A549 (cell line): ENCODE results near the gene NFYC. TPM values are rescaled to one million over a fixed set of nuclear protein-coding genes. Genes with fewer than 3 reads are reported as not detected.
"Not testable (repeated sequence)": the region's sequence is repeated elsewhere in the genome, so short reads cannot be mapped to it uniquely, and the experiment has no call there.

ENCODE experiments used
- ATAC-seq, 2 experiments: fragments of 200-7000 bp in 1 of 2; fragments of >200 bp in 1 of 2; cut with Nextera tagmentation in 1 of 2; cut with Tn5 transposase in 1 of 2; 3 replicates each; pipeline versions ENCODE4 v1.8.0 to v1.9.1; 2018 to 2020; ENCODE audit warnings: mild to moderate bottlenecking in 1 of 2, moderate library complexity in 1 of 2
- CTCF ChIA-PET: fragments of 300-600 bp; sonication (Branson Sonifier 250); formaldehyde crosslinking; extraction: SDS; loops from one replicate; lab custom pipeline; 2021; ENCODE audit warnings: antibody characterized with exemption, inconsistent platforms; lab: Yijun Ruan, JAX
- POLR2A ChIA-PET: fragments of 350-600 bp; formaldehyde crosslinking; extraction: SDS; loops from one replicate; lab custom pipeline; 2021; ENCODE audit warnings: antibody characterized with exemption, inconsistent platforms; lab: Yijun Ruan, JAX
- DNase-seq, 2 experiments: peaks; one replicate each; pipeline versions ENCODE4 v3.0.0 to v3.0.0-alpha.2; 2011 to 2016; ENCODE audit warnings: low read depth in 1 of 2, low spot score in 1 of 2
- FAIRE-seq: peaks from 2 replicates; lab custom pipeline; 2011; peaks lifted over from hg19 to GRCh38; lab: Jason Lieb, UNC
- H3K27ac ChIP-seq, 2 experiments: fragments of >200 bp; sonication (Bioruptor Twin); formaldehyde crosslinking; 3 replicates each; pipeline ENCODE4 v1.5.1; 2016 to 2017
- H3K4me1 ChIP-seq: fragments of >200 bp; sonication (Bioruptor Twin); formaldehyde crosslinking; 3 replicates; pipeline ENCODE4 v1.6.1; 2016
- H3K4me2 ChIP-seq: fragments of >200 bp; sonication (Bioruptor Twin); formaldehyde crosslinking; 3 replicates; pipeline ENCODE4 v1.6.1; 2016
- H3K4me3 ChIP-seq: fragments of >200 bp; sonication (Bioruptor Twin); formaldehyde crosslinking; 3 replicates; pipeline ENCODE4 v1.5.1; 2016
- H3K9me3 ChIP-seq: fragments of >200 bp; sonication (Bioruptor Twin); formaldehyde crosslinking; 3 replicates; pipeline ENCODE4 v1.6.1; 2016
- CBX2 ChIP-seq: fragments of 200-600 bp; sonication (generic); IDR thresholded peaks from 2 replicates; pipeline ENCODE4 v1.6.1; 2016; ENCODE audit warnings: low read depth, mild to moderate bottlenecking, borderline replicate concordance
- CEBPB ChIP-seq, 2 experiments: fragments of >200 bp in 1 of 2; sonication (Bioruptor Twin) in 1 of 2; formaldehyde crosslinking in 1 of 2; IDR thresholded peaks; 2 replicates each; pipeline ENCODE4 v1.6.1; 2012 to 2016
- EP300 ChIP-seq, 2 experiments: fragments of >200 bp; sonication (Bioruptor Twin); formaldehyde crosslinking; IDR thresholded peaks; 2 replicates in 1 of 2; 3 replicates in 1 of 2; pipeline ENCODE4 v1.6.1; 2016 to 2017
- FOSL2 ChIP-seq, 2 experiments: fragments of 450-650 bp in 1 of 2; fragments of >200 bp in 1 of 2; sonication (Bioruptor Twin) in 1 of 2; formaldehyde crosslinking; IDR thresholded peaks; 2 replicates each; pipeline versions ENCODE4 v1.5.0 to v1.6.1; 2016 to 2020; ENCODE audit warnings: mild to moderate bottlenecking in 1 of 2, moderate library complexity in 1 of 2
- MAZ ChIP-seq: fragments of 150-350 bp; IDR thresholded peaks from 2 replicates; pipeline ENCODE4 v1.6.1; 2014; ENCODE audit warnings: antibody characterized with exemption, low read depth, low read length, borderline replicate concordance
- NPAS2 ChIP-seq: fragments of 250-450 bp; sonication (Bioruptor Pico); IDR thresholded peaks from 2 replicates; pipeline ENCODE4 v1.8.0; 2022; ENCODE audit warnings: mild to moderate bottlenecking, moderate library complexity, borderline replicate concordance
- NR3C1 ChIP-seq: fragments of >200 bp; sonication (Bioruptor Twin); formaldehyde crosslinking; IDR thresholded peaks from 3 replicates; pipeline ENCODE4 v1.6.1; 2017
- RCOR1 ChIP-seq: fragments of 150-350 bp; IDR thresholded peaks from 2 replicates; pipeline ENCODE4 v1.6.1; 2014; ENCODE audit warnings: antibody characterized with exemption, low read length, low read depth
- TFCP2L1 ChIP-seq: fragments of 250-450 bp; sonication (Bioruptor Pico); IDR thresholded peaks from 2 replicates; pipeline ENCODE4 v1.5.0; 2021; ENCODE audit warnings: mild to moderate bottlenecking
- ZNF302 ChIP-seq: fragments of 250-450 bp; sonication (Bioruptor Pico); IDR thresholded peaks from 2 replicates; pipeline ENCODE4 v1.9.0; 2021; ENCODE audit warnings: inconsistent platforms, mild to moderate bottlenecking, moderate library complexity
- ZSCAN20 ChIP-seq: fragments of 250-450 bp; sonication (Bioruptor Pico); IDR thresholded peaks from 2 replicates; pipeline ENCODE4 v1.8.0; 2022; ENCODE audit warnings: mild to moderate bottlenecking, moderate library complexity
- WGBS: methylation state at CpG from one replicate; pipeline ENCODE4 v1.1.6; 2017; ENCODE audit errors: missing lambda C conversion rate; 5-methylcytosine and 5-hydroxymethylcytosine counted together
- polyA plus RNA-seq, 4 experiments: library from polyadenylated mRNA; depleted of rRNA in 3 of 4; stranded (reverse); fragments of >200 nt; fragmentation: RNase III in 1 of 4; extraction: RNeasy Plus Mini Kit Qiagen cat#74134 plus additional on column Dnase treatment in 1 of 4; gene quantifications; 2 replicates in 3 of 4; 3 replicates in 1 of 4; pipeline ENCODE4 v1.2.3, GENCODE V29; 2011 to 2017
- TF ChIP-seq, protein P1 (sequence below): fragments of 250-450 bp; sonication (Bioruptor Pico); IDR thresholded peaks from 2 replicates; pipeline ENCODE4 v1.5.0; 2020; ENCODE audit warnings: low read depth, mild to moderate bottlenecking, moderate library complexity
- TF ChIP-seq, protein P2 (sequence below): fragments of 450-650 bp; IDR thresholded peaks from 2 replicates; pipeline ENCODE4 v1.6.1; 2014; ENCODE audit warnings: antibody characterized with exemption
- TF ChIP-seq, protein P3 (sequence below): fragments of 200-600 bp; sonication (generic); IDR thresholded peaks from 2 replicates; pipeline ENCODE4 v1.6.1; 2016; ENCODE audit warnings: antibody characterized with exemption, mild to moderate bottlenecking, moderate library complexity
- TF ChIP-seq, protein P4 (sequence below): fragments of 150-350 bp; IDR thresholded peaks from 2 replicates; pipeline ENCODE4 v1.6.1; 2014; ENCODE audit warnings: low read depth, mild to moderate bottlenecking, low read length

Gene NFYC
- polyA plus RNA-seq, 2 of the 4 experiments (the other 2 are of a cell fraction) = 35.1 to 43.4 TPM

DNA sequence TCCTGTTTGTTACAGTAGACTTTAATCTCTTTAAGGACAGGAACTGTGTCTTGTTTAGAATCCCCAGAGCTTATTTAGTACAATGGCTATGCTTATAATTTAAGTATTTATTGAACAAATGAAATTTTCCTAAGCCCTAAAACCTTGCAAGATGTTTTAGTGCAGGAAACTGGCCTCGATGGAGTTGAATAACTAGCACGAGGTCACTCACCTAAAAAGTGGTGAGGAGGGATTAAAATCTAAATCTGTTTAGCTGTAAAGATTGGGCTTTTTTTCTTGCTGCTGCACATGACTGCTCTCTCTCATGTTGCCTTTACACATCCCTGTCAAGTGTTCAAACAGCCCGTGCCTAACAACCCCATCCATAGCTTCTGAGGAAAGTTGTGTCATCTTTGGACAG is 10.2 kb downstream of the NFYC start:
- H3K4me1 ChIP-seq = peaks cover 23% of the 10 kb centered on the region
- H3K9me3 ChIP-seq = no peaks in the 10 kb centered on the region
- no peak overlapping the region for H3K4me2 ChIP-seq
- ChIA-PET POLR2A (interaction anchor here (2.1 kb wide), 1 partner anchor 10 kb away, joined by 12 read pairs; the partner anchor contains the start of gene NFYC), CTCF (interaction anchor here (1.0 to 1.3 kb wide), 2 partner anchors 8 to 32 kb away, joined by 4 read pairs; no protein-coding TSS in a partner anchor)
- FAIRE-seq (no peak), DNase-seq (no peak), ATAC-seq (no peak)
- WGBS = 78% methylated on average over 3 of the region's 3 CpGs
- no peak overlapping the region for H3K27ac ChIP-seq
- no peak for TF ChIP-seq CEBPB (IDR thresholded peaks at IDR 0.05)
- TF ChIP-seq MAZ = no peak
- TF ChIP-seq NR3C1 = no peak
- TF ChIP-seq, protein P1, sequence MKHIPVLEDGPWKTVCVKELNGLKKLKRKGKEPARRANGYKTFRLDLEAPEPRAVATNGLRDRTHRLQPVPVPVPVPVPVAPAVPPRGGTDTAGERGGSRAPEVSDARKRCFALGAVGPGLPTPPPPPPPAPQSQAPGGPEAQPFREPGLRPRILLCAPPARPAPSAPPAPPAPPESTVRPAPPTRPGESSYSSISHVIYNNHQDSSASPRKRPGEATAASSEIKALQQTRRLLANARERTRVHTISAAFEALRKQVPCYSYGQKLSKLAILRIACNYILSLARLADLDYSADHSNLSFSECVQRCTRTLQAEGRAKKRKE = no peak
- no peak for TF ChIP-seq ZNF302
- TF ChIP-seq, protein P2, sequence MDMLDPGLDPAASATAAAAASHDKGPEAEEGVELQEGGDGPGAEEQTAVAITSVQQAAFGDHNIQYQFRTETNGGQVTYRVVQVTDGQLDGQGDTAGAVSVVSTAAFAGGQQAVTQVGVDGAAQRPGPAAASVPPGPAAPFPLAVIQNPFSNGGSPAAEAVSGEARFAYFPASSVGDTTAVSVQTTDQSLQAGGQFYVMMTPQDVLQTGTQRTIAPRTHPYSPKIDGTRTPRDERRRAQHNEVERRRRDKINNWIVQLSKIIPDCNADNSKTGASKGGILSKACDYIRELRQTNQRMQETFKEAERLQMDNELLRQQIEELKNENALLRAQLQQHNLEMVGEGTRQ = no peak
- TF ChIP-seq EP300 (IDR thresholded peaks at IDR 0.05) = no peak
- TF ChIP-seq RCOR1 = no peak
- TF ChIP-seq, protein P3, sequence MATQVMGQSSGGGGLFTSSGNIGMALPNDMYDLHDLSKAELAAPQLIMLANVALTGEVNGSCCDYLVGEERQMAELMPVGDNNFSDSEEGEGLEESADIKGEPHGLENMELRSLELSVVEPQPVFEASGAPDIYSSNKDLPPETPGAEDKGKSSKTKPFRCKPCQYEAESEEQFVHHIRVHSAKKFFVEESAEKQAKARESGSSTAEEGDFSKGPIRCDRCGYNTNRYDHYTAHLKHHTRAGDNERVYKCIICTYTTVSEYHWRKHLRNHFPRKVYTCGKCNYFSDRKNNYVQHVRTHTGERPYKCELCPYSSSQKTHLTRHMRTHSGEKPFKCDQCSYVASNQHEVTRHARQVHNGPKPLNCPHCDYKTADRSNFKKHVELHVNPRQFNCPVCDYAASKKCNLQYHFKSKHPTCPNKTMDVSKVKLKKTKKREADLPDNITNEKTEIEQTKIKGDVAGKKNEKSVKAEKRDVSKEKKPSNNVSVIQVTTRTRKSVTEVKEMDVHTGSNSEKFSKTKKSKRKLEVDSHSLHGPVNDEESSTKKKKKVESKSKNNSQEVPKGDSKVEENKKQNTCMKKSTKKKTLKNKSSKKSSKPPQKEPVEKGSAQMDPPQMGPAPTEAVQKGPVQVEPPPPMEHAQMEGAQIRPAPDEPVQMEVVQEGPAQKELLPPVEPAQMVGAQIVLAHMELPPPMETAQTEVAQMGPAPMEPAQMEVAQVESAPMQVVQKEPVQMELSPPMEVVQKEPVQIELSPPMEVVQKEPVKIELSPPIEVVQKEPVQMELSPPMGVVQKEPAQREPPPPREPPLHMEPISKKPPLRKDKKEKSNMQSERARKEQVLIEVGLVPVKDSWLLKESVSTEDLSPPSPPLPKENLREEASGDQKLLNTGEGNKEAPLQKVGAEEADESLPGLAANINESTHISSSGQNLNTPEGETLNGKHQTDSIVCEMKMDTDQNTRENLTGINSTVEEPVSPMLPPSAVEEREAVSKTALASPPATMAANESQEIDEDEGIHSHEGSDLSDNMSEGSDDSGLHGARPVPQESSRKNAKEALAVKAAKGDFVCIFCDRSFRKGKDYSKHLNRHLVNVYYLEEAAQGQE = no peak
- TF ChIP-seq, protein P4, sequence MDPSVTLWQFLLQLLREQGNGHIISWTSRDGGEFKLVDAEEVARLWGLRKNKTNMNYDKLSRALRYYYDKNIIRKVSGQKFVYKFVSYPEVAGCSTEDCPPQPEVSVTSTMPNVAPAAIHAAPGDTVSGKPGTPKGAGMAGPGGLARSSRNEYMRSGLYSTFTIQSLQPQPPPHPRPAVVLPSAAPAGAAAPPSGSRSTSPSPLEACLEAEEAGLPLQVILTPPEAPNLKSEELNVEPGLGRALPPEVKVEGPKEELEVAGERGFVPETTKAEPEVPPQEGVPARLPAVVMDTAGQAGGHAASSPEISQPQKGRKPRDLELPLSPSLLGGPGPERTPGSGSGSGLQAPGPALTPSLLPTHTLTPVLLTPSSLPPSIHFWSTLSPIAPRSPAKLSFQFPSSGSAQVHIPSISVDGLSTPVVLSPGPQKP = no peak
- no peak for TF ChIP-seq ZSCAN20 (CRISPR knock-in tag)
- TF ChIP-seq NPAS2 (CRISPR knock-in tag) = no peak
- no peak for TF ChIP-seq TFCP2L1 (CRISPR knock-in tag)
- no peak overlapping the region for H3K4me3 ChIP-seq

DNA sequence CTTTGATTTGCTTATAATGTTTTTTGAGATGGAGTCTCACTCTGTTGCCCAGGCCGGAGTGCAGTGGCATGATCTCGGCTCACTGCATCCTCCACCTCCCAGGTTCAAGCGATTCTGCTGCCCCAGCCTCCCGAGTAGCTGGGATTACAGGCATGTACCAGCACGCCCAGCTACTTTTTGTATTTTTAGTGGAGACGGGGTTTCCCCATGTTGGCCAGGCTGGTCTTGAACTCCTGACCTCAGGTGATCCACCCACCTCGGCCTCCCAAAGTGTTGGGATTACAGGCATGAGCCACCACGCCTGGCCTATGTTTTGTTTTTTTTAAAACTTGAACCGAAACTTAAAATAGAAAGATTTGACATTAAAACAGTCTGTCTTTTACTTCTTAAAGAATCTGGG is 11.3 kb downstream of the NFYC start:
- FAIRE-seq, DNase-seq, ATAC-seq, H3K4me3 ChIP-seq, H3K9me3 ChIP-seq, H3K4me2 ChIP-seq: not testable (repeated sequence)
- 81% methylated on average over 8 of the region's 9 CpGs for WGBS
- 0 out of 6 replicates have a peak overlapping the region, but pooled peaks of 1 of the 2 experiments have one; percentile 37 for H3K27ac ChIP-seq
- POLR2A ChIA-PET = interaction anchor here (2.5 kb wide), 1 partner anchor 11 kb away, joined by 19 read pairs; the partner anchor contains the start of gene NFYC
- CTCF ChIA-PET = interaction anchor here (0.7 to 1.0 kb wide), 2 partner anchors 9 to 56 kb away, joined by 3 to 4 read pairs; no protein-coding TSS in a partner anchor
- H3K4me1 ChIP-seq = peaks cover 23% of the 10 kb centered on the region

DNA sequence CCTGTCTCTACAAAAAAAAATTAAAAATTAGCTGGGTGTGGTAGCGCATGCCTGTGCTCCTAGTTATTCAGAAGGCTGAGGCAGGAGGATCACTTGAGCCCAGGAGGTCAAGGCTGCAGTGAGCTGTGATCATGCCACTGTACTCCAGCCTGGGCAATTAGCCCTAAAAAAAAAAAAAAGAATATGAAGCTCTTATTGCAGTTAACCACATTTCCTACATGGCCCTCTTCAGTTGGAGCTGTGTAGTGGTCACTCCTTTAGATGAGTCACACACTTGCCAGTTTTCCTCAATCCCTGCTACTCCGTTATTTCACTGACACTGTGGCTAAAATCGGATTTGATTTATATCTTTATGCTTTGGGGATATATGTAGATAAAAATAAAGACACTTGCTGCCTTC is 11.8 kb downstream of the NFYC start:
- Histone ChIP-seq H3K9me3 (no peaks in the 10 kb centered on the region), H3K4me2 (peak overlapping the region; percentile 32; the same call in 1 of the 3 replicates), H3K4me3 (no peak overlapping the region), H3K4me1 (peaks cover 26% of the 10 kb centered on the region), H3K27ac (peak overlapping the region in 1 of 2 experiments; percentile 37; a peak in 1 of 6 replicates)
- CTCF ChIA-PET = interaction anchor here (0.6 kb wide), 2 partner anchors 14 to 40 kb away, joined by 3 to 4 read pairs; no protein-coding TSS in a partner anchor
- FAIRE-seq (no peak), DNase-seq (no peak), ATAC-seq (peak; percentile 63 to 70; a peak in 4 of 6 replicates)
- WGBS = 71% methylated on average over 3 of the region's 3 CpGs
- POLR2A ChIA-PET = interaction anchor here (2.5 kb wide), 1 partner anchor 12 kb away, joined by 19 read pairs; the partner anchor contains the start of gene NFYC
- TF ChIP-seq FOSL2 (IDR thresholded peaks at IDR 0.05) (no peak), FOSL2 (CRISPR knock-in tag; IDR thresholded peaks at IDR 0.05) (peak; percentile 11; the same call in 1 of the 2 replicates), CBX2 (no peak)
